ENCODE data around the gene CYB5D1.
"Not testable (repeated sequence)": the region's sequence is repeated elsewhere in the genome, so short reads cannot be mapped to it uniquely, and the experiment has no call there.

CYB5D1 gene

DNA sequence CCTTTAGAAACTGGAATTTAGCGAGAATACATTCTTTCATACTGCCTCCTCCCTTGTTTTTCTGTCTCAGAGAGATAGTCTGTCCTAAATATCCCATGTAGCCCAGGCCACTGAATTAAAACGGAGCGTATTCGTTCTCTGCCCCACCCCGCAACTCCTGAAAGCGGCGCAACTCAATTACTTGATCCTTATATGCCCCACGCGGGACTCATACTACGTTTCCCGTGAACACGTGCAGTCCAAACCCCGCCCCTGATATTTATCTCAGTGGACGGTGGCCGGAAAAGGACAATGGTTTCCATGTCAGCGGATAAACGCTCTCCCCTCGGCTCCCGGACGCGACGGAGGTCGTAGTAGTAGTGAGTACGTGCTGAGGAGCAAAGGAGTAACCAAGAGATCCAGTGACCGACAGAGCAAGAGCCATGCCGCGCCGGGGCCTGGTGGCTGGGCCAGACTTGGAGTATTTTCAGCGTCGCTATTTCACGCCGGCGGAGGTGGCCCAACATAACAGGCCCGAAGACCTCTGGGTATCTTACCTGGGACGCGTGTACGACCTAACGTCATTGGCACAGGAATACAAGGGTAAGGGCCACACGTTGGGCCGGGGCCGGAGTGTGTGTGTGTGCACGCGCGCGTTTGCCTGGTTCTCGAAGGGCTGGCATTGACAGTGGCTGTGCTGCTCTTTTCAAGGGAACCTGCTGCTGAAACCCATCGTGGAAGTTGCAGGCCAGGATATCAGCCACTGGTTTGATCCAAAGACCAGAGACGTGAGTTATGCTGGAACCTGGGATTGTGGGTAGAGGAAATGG is at the start of gene CYB5D1:
TSS of gene CYB5D1 (plus strand) at position 291 of the 809 bp plus-strand sequence. CDS start at position 423, 132 bp downstream.
- peak; percentile 96 for DNase-seq (ENCODE audit: low spot score)

DNA sequence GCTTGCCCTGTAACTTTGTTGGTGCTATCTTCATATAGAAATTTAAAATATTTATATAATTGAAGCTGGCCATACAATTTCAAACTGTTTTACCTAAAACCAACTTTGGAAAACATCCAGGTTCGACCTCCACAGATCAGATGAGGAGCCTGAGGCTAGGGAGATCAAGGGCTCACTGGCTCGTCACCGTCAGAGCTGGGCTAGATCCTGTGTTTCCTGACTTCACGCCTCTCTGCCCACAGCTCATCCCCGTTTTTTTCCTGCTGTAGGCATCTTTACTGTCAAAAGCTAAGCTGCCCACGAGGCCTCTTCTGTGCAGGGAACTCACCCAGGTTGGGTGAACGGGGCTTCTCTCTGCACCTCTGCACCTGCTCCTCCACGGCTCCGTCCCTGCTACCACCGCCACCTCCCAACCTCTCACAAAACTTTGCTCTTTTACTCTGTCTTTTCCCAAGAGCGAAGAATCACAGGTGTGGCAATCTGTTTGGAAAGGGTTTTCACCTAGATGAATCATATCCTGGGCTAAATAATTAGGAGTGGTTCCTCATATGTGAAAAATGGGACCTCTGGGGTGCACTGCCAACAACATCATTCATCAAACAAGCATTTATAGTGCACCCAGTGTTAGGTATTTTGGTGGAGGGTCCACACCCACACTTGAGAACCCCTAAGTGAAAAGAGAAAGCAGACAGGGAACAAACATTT is 48.6 kb upstream of the CYB5D1 start:
- DNase-seq (ENCODE audit: low spot score), result no peak

DNA sequence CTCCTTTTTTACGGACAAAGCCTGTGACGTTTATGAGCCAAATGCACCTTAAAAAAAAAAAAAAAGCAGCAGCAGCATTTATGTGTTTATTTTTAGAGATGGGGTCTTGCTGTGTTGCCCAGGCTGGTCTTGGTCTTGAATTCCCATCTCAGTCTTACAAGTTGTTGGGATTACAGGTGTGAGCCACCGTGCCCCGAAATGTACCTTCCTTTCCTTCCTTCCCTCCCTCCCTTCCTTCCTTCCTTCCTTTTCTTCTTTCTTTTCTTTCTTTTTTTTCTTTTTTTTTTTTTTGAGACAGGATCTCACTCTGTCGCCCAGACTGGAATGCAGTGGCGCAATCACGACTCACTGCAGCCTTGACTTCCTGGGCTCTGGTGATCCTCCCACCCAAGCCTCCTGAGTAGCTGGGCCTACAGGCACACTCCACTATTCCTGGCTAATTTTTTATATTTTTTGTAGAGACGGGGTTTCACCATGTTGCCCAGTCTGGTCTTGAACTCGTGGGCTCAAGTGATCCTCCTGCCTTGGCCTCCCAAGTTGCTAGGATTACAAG is 47.9 kb upstream of the CYB5D1 start:
- not testable (repeated sequence) for DNase-seq (ENCODE audit: low spot score)

DNA sequence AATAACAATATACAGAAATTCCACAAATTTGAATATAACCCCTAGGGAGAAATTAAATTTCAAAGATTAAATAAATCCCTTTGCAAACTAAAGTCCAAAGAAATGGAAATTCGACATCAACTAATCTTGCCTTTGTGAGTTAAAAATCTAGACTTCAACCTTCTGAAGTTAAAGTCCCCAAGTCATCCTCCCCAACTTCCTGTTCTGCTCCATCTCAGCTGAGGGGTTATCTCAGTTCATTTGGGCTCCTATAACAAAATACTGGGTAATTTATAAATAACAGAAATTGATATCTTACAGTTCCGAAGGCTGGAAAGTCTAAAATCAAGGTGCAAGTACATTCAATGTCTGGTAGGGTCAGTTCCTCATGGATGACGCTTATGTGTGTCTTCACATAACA is 46.6 kb upstream of the CYB5D1 start:
- DNase-seq (ENCODE audit: low spot score), result no peak

DNA sequence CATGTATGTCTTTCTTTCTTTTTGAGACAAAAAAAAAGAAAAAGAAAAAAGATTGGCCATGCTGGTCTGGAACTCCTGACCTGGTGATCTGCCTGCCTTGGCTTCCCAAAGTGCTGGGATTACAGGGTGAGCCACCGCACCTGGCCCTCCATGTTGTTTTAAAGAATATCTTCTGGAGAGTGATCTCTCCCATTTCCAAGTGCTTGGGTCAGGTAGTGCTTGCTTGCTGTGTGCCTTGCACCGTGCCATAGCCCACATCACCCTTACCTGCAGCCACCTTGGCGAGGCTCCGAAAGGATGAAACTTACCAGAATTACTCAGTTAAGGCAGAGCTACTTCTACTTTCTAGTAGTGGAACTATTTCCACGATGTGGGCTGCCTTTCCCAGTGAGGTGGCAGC is 42.8 kb upstream of the CYB5D1 start:
- DNase-seq (ENCODE audit: low spot score), result no peak

DNA sequence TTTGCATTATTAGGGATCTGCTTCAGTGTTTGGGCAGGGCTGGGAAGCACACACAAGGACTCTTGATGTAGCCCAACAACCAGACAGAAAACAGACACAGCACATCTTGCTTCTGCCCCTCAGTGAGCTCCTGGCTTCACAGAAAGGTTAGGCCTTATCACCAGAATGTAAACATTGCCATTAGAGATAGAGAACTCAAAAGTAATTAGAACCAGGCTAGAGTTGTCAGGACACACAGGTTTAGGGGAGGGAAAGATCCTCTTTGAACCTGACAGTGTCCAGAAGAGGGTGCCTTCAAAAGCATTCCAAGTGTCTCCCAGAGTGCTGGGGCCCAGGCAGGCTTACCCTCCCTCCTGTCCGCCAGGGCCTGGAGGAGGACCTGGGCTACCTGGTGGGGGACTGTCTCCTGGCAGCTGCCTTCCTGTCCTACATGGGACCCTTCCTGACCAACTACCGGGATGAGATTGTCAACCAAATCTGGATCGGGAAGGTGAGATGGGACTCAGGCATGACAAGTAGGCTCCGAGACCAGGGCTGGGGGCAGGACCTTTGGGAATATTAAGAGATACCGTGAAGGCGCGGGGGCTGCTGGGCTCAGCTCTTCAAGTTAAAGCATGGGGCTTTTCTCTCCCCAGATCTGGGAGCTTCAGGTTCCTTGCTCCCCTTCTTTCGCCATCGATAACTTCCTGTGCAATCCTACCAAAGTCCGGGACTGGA is 40.7 kb upstream of the CYB5D1 start:
- DNase-seq (ENCODE audit: low spot score), result no peak

GRCh38 chr17:7817643-7817964 is 40.2 kb upstream of the CYB5D1 start:
- DNase-seq (ENCODE audit: low spot score), result no peak

- DNase-seq (ENCODE audit: low spot score), result no peak
These were observed 39.8 kb upstream of the CYB5D1 start for GRCh38 chr17:7818026-7818425.

DNA sequence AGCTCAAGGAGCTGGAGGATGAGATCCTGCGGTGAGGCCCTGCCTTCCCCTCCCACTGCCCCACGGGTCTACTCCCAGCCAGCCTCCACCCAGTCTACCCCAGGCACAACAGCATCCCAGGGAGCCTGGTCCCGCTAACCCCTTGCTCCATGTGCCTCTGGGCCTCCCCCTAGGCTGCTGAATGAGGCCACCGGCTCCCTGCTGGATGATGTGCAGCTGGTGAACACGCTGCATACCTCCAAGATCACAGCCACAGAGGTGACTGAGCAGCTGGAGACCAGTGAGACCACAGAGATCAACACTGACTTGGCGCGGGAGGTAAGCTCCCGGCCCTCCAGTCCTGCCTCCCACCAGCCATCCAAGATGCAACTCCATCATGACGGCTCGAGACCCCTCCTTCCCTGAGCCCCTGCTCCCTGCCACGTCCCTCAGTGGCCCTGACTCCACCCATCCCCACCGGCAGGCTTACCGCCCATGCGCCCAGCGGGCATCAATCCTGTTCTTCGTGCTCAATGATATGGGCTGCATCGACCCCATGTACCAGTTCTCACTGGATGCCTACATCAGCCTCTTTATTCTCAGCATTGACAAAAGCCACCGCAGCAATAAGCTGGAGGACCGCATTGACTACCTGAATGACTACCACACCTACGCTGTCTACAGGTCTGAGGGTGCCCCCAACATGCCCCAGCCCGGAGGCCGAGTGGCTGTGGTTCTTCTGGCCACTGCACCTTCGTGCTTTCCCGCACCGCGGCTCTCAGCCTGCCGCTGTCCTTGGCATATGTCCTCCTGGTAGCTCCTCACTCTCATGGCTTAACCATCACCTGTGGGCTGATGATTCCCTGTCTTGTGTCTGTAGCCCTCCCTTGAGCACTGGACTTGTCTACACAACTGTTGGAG is 38.8 kb upstream of the CYB5D1 start:
- DNase-seq (ENCODE audit: low spot score), result no peak

DNA sequence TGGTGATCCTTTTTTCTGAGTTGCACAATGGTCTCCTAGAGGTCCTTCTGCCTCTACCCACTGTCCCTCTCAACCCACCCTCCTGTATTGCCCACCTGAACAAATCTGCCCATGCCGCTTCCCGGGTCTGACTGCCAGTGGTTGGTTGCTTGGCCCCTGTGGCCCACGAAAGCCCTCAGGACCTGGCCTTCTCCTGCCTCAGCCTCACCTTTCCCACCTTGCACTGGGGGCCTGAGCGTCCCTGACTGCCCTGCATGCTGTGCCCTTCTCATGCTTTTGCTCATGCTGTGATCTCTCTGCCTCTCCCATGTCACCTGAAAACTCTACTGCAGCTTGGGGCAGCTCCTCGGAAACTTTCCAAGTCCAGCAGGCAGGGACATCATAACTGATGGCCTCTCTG is 37.6 kb upstream of the CYB5D1 start:
- no peak for DNase-seq (ENCODE audit: low spot score)

- DNase-seq (ENCODE audit: low spot score), result no peak
These were observed 35.7 kb upstream of the CYB5D1 start for GRCh38 chr17:7822126-7822525.

- DNase-seq (ENCODE audit: low spot score), result no peak
These were observed 34.2 kb upstream of the CYB5D1 start for GRCh38 chr17:7823581-7824001.

- no peak for DNase-seq (ENCODE audit: low spot score)
These were observed 33.5 kb upstream of the CYB5D1 start for GRCh38 chr17:7824021-7824924.

DNA sequence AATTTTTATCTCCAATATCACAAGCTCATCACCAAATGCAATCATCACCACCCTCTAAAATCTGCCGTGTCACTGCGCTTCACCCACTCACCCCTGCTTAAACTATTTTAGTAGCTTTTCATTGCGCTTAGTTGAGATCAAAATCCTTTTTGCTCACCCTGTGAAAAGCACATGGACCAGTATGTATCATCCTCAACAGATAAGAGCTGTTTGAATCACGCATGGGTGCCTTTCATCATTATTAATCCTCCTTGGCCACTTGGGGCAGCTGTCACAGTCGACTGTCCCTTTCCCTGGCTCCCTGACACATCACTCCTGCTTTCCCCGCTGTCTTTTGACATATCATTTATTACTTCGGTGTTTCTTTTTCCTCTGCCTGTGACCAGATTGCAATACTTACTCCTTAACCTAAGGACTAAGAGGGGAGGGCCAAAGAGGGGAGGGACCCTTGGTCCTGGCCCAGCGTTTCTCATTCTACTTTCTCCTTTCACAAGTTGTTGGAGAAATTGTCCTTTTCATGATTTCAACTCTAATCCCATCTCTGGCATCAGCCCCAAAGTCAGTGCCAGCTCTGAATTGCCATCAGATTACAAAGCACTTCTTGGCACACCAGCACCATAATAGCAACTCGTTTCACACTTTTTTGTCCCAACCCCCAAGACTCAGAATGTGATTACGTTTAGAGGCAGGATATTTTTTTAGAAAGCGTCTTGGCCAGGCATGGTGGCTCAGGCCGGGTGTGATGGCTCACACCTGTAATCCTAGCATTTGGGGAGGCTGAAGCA is 32.4 kb upstream of the CYB5D1 start:
- DNase-seq (ENCODE audit: low spot score), result no peak

DNA sequence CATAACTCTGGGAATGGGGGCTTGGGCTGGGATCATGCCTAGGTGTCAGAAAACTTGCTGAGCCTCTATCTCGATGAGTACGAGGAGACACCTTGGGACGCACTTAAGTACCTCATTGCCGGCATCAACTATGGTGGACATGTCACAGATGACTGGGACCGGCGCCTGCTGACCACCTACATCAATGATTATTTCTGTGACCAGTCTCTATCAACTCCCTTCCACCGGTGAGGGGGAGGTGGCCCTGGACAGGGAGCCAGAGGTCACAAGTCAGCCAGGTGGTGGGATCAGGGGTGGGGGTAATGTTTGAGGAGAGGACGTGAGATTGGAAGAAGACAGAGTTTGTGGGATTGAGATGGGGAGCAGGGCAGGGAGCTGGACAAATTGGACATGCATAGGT is 27.2 kb upstream of the CYB5D1 start:
- DNase-seq (ENCODE audit: low spot score), result no peak

GRCh38 chr17:7831233-7831632 is 26.6 kb upstream of the CYB5D1 start:
- no peak for DNase-seq (ENCODE audit: low spot score)

DNA sequence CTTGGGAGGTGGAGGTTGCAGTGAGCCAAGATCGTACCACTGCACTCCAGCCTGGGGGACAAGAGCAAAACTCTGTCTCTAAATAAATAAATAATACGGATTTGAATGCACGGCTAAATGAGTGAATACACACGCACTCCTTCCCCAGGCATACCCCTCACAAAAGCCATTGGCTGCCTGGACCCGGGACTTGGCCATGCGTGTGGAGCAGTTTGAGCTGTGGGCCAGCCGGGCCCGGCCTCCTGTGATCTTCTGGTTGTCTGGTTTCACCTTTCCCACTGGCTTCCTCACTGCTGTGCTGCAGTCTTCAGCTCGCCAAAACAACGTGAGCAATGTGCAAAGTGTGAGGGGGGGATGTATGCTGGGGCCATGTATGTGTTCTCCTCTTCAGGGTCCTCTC is 25.4 kb upstream of the CYB5D1 start:
- no peak for DNase-seq (ENCODE audit: low spot score)

- DNase-seq (ENCODE audit: low spot score), result no peak
These were observed 24.6 kb upstream of the CYB5D1 start for GRCh38 chr17:7833011-7833794.
